ENCODE data around the gene PRPF18. TPM values are rescaled to one million over a fixed set of nuclear protein-coding genes. Genes with fewer than 3 reads are reported as not detected.

The PRPF18 gene
- total RNA-seq, 1 experiment from 2014 or later, result 13.4 TPM

DNA sequence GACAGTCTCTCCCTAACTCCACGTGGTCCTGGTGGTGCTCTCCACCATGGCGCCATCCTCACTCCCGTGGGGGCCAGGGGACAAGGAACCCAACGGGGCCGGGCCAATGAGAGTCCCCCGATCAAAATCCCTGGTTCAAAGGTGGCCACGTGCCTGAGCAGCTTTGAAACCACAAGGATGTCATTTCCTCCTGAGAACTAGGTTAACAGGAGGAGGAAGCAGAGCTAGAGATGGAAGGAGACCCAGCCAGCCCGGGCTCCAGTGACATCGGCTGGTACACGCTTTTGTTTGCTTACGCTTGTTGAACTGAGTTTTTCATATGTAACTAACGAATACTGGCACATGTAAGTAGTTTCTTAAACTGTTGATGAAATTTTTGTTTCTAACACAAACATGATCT, 61.7 kb downstream of the PRPF18 start:
- TF ChIP-seq, protein P1, sequence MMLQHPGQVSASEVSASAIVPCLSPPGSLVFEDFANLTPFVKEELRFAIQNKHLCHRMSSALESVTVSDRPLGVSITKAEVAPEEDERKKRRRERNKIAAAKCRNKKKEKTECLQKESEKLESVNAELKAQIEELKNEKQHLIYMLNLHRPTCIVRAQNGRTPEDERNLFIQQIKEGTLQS (CRISPR knock-in tag; conservative IDR thresholded peaks at IDR 0.05), result no peak
- no peak for TF ChIP-seq SMAD3 (CRISPR knock-in tag; IDR thresholded peaks at IDR 0.05; ENCODE audit: borderline replicate concordance)
- TF ChIP-seq, protein P2, sequence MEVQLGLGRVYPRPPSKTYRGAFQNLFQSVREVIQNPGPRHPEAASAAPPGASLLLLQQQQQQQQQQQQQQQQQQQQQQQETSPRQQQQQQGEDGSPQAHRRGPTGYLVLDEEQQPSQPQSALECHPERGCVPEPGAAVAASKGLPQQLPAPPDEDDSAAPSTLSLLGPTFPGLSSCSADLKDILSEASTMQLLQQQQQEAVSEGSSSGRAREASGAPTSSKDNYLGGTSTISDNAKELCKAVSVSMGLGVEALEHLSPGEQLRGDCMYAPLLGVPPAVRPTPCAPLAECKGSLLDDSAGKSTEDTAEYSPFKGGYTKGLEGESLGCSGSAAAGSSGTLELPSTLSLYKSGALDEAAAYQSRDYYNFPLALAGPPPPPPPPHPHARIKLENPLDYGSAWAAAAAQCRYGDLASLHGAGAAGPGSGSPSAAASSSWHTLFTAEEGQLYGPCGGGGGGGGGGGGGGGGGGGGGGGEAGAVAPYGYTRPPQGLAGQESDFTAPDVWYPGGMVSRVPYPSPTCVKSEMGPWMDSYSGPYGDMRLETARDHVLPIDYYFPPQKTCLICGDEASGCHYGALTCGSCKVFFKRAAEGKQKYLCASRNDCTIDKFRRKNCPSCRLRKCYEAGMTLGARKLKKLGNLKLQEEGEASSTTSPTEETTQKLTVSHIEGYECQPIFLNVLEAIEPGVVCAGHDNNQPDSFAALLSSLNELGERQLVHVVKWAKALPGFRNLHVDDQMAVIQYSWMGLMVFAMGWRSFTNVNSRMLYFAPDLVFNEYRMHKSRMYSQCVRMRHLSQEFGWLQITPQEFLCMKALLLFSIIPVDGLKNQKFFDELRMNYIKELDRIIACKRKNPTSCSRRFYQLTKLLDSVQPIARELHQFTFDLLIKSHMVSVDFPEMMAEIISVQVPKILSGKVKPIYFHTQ (CRISPR knock-in tag; IDR thresholded peaks at IDR 0.05), result no peak
- TF ChIP-seq, protein P3, sequence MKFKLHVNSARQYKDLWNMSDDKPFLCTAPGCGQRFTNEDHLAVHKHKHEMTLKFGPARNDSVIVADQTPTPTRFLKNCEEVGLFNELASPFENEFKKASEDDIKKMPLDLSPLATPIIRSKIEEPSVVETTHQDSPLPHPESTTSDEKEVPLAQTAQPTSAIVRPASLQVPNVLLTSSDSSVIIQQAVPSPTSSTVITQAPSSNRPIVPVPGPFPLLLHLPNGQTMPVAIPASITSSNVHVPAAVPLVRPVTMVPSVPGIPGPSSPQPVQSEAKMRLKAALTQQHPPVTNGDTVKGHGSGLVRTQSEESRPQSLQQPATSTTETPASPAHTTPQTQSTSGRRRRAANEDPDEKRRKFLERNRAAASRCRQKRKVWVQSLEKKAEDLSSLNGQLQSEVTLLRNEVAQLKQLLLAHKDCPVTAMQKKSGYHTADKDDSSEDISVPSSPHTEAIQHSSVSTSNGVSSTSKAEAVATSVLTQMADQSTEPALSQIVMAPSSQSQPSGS (CRISPR knock-in tag; IDR thresholded peaks at IDR 0.05; ENCODE audit: borderline replicate concordance, low read depth), result no peak
- ATAC-seq, result no peak

DNA sequence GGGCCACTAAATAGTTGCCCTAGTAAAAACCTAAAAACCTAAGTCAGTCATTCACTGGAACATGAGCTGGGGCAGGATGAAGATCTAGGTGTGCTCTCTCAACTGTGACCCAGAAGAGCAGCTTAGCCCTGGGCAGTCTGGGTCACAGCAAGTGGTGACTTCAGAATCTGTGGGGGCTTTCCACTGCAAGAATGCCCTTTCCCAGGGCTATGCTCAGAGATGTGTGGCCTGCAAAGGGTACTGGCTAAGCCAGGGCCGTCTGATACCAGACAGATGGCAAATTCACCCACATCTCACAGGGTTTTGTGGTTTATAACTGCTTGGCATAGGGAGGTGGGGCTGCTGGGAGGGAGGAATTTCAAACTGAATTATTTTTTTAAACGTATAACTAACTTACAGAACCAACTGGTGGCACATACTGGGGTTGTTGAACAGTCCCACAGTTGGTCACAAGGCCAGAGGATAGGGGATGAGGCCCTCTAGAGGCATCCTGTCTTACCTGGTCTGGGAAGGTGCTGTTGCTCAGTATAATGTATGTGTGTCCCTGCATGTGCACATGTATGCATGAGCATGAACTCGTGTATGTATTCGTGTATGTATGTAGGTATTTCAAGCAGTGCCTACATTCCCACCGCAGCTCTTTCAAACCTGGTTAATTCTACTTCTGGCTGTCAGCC, 63.2 kb downstream of the PRPF18 start:
- DNase-seq (ENCODE audit: low spot score) (no peak), ATAC-seq (peak; percentile 80)
- peaks cover 19% of the 10 kb centered on the region for H3K36me3 Mint-ChIP-seq
- H3K4me1 Mint-ChIP-seq, result no peaks in the 10 kb centered on the region
- no peak overlapping the region for H3K4me3 Mint-ChIP-seq
- ChIA-PET CTCF (no interaction called here), POLR2A (interaction anchor here (0.5 kb wide), 1 partner anchor 12 kb away, joined by 7 read pairs; no protein-coding TSS in a partner anchor)
- H3K9me3 Mint-ChIP-seq, result no peaks in the 10 kb centered on the region
- no peak overlapping the region for H3K27ac Mint-ChIP-seq
- no peaks in the 10 kb centered on the region for H3K27me3 Mint-ChIP-seq (ENCODE audit: low read depth)
- TF ChIP-seq ZNF317 (CRISPR knock-in tag; IDR thresholded peaks at IDR 0.05; ENCODE audit: borderline replicate concordance, low read depth) (no peak), KAT7 (CRISPR knock-in tag; IDR thresholded peaks at IDR 0.05; ENCODE audit: borderline replicate concordance) (no peak), PRRX2 (CRISPR knock-in tag; IDR thresholded peaks at IDR 0.05) (no peak)
- TF ChIP-seq, protein P4, sequence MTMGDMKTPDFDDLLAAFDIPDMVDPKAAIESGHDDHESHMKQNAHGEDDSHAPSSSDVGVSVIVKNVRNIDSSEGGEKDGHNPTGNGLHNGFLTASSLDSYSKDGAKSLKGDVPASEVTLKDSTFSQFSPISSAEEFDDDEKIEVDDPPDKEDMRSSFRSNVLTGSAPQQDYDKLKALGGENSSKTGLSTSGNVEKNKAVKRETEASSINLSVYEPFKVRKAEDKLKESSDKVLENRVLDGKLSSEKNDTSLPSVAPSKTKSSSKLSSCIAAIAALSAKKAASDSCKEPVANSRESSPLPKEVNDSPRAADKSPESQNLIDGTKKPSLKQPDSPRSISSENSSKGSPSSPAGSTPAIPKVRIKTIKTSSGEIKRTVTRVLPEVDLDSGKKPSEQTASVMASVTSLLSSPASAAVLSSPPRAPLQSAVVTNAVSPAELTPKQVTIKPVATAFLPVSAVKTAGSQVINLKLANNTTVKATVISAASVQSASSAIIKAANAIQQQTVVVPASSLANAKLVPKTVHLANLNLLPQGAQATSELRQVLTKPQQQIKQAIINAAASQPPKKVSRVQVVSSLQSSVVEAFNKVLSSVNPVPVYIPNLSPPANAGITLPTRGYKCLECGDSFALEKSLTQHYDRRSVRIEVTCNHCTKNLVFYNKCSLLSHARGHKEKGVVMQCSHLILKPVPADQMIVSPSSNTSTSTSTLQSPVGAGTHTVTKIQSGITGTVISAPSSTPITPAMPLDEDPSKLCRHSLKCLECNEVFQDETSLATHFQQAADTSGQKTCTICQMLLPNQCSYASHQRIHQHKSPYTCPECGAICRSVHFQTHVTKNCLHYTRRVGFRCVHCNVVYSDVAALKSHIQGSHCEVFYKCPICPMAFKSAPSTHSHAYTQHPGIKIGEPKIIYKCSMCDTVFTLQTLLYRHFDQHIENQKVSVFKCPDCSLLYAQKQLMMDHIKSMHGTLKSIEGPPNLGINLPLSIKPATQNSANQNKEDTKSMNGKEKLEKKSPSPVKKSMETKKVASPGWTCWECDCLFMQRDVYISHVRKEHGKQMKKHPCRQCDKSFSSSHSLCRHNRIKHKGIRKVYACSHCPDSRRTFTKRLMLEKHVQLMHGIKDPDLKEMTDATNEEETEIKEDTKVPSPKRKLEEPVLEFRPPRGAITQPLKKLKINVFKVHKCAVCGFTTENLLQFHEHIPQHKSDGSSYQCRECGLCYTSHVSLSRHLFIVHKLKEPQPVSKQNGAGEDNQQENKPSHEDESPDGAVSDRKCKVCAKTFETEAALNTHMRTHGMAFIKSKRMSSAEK (CRISPR knock-in tag; IDR thresholded peaks at IDR 0.05; ENCODE audit: borderline replicate concordance), result no peak
- TF ChIP-seq, protein P5, sequence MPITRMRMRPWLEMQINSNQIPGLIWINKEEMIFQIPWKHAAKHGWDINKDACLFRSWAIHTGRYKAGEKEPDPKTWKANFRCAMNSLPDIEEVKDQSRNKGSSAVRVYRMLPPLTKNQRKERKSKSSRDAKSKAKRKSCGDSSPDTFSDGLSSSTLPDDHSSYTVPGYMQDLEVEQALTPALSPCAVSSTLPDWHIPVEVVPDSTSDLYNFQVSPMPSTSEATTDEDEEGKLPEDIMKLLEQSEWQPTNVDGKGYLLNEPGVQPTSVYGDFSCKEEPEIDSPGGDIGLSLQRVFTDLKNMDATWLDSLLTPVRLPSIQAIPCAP (CRISPR knock-in tag; IDR thresholded peaks at IDR 0.05), result no peak
- TF ChIP-seq, protein P6, sequence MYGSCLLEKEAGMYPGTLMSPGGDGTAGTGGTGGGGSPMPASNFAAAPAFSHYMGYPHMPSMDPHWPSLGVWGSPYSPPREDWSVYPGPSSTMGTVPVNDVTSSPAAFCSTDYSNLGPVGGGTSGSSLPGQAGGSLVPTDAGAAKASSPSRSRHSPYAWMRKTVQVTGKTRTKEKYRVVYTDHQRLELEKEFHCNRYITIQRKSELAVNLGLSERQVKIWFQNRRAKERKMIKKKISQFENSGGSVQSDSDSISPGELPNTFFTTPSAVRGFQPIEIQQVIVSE (CRISPR knock-in tag; IDR thresholded peaks at IDR 0.05; ENCODE audit: borderline replicate concordance), result no peak
- TF ChIP-seq, protein P7, sequence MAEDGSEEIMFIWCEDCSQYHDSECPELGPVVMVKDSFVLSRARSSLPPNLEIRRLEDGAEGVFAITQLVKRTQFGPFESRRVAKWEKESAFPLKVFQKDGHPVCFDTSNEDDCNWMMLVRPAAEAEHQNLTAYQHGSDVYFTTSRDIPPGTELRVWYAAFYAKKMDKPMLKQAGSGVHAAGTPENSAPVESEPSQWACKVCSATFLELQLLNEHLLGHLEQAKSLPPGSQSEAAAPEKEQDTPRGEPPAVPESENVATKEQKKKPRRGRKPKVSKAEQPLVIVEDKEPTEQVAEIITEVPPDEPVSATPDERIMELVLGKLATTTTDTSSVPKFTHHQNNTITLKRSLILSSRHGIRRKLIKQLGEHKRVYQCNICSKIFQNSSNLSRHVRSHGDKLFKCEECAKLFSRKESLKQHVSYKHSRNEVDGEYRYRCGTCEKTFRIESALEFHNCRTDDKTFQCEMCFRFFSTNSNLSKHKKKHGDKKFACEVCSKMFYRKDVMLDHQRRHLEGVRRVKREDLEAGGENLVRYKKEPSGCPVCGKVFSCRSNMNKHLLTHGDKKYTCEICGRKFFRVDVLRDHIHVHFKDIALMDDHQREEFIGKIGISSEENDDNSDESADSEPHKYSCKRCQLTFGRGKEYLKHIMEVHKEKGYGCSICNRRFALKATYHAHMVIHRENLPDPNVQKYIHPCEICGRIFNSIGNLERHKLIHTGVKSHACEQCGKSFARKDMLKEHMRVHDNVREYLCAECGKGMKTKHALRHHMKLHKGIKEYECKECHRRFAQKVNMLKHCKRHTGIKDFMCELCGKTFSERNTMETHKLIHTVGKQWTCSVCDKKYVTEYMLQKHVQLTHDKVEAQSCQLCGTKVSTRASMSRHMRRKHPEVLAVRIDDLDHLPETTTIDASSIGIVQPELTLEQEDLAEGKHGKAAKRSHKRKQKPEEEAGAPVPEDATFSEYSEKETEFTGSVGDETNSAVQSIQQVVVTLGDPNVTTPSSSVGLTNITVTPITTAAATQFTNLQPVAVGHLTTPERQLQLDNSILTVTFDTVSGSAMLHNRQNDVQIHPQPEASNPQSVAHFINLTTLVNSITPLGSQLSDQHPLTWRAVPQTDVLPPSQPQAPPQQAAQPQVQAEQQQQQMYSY (CRISPR knock-in tag; IDR thresholded peaks at IDR 0.05), result no peak
- TF ChIP-seq, protein P8, sequence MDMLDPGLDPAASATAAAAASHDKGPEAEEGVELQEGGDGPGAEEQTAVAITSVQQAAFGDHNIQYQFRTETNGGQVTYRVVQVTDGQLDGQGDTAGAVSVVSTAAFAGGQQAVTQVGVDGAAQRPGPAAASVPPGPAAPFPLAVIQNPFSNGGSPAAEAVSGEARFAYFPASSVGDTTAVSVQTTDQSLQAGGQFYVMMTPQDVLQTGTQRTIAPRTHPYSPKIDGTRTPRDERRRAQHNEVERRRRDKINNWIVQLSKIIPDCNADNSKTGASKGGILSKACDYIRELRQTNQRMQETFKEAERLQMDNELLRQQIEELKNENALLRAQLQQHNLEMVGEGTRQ (CRISPR knock-in tag; IDR thresholded peaks at IDR 0.05), result no peak
- TF ChIP-seq, protein P9, sequence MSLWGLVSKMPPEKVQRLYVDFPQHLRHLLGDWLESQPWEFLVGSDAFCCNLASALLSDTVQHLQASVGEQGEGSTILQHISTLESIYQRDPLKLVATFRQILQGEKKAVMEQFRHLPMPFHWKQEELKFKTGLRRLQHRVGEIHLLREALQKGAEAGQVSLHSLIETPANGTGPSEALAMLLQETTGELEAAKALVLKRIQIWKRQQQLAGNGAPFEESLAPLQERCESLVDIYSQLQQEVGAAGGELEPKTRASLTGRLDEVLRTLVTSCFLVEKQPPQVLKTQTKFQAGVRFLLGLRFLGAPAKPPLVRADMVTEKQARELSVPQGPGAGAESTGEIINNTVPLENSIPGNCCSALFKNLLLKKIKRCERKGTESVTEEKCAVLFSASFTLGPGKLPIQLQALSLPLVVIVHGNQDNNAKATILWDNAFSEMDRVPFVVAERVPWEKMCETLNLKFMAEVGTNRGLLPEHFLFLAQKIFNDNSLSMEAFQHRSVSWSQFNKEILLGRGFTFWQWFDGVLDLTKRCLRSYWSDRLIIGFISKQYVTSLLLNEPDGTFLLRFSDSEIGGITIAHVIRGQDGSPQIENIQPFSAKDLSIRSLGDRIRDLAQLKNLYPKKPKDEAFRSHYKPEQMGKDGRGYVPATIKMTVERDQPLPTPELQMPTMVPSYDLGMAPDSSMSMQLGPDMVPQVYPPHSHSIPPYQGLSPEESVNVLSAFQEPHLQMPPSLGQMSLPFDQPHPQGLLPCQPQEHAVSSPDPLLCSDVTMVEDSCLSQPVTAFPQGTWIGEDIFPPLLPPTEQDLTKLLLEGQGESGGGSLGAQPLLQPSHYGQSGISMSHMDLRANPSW (CRISPR knock-in tag; conservative IDR thresholded peaks at IDR 0.05; ENCODE audit: low read depth), result no peak
- TF ChIP-seq, protein P1 (CRISPR knock-in tag; conservative IDR thresholded peaks at IDR 0.05), result no peak

More for the DNA sequence above, 61.7 kb downstream of the PRPF18 start:
- Mint-ChIP-seq H3K4me3 (no peak overlapping the region), H3K27ac (no peak overlapping the region), H3K27me3 (ENCODE audit: low read depth) (no peaks in the 10 kb centered on the region), H3K9me3 (no peaks in the 10 kb centered on the region), H3K36me3 (peaks cover 14% of the 10 kb centered on the region), H3K4me1 (no peaks in the 10 kb centered on the region)
- ChIA-PET CTCF (interaction anchor here (0.6 kb wide), 1 partner anchor 36 kb away, joined by 4 read pairs; no protein-coding TSS in a partner anchor), POLR2A (no interaction called here)
- DNase-seq (ENCODE audit: low spot score), result no peak
